Measurements from ENCODE around the gene SDK1.

The SDK1 gene

DNA sequence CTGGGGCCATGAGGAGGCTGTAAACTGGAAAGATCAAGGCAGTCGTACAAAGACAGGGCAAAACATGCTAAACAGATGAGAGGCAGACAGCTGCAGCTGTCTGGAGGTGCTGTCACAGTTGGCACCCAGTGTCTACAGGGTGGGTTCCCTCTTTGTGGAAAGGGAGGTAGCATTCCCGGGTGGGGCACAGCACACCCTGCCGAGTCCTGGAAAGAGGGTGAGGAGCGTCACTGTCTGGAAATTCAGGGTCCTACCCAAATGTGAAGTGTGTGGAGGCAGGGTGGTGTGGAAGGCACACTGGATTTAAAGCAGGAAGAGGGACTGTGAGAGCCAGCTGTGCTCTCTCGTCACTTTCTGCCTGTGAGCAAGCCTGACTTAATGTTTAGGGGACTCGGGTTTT lies 356.2 kb downstream of the SDK1 start:
- no peaks in the 10 kb centered on the region for H3K4me1 ChIP-seq (ENCODE audit: control insufficient read depth in 1 of 2, insufficient read depth in 2 of 2, low read length in 2 of 2)
- H2AFZ ChIP-seq (ENCODE audit: insufficient read depth, low read length, poor library complexity) = no peak overlapping the region
- H2AK5ac ChIP-seq (ENCODE audit: low read length) = no peak overlapping the region
- peaks cover 0 to 5% of the 10 kb centered on the region in 2 experiments for H3K36me3 ChIP-seq (ENCODE audit: control insufficient read depth in 1 of 2, insufficient read depth in 2 of 2, low read length in 2 of 2)
- no peak overlapping the region for H4K91ac ChIP-seq (ENCODE audit: low read depth, low read length)
- no peak overlapping the region for H2BK120ac ChIP-seq (ENCODE audit: insufficient read depth, low read length, poor library complexity)
- H3K4me2 ChIP-seq (ENCODE audit: low read length) = no peak overlapping the region
- no peaks in the 10 kb centered on the region for H3K27me3 ChIP-seq (ENCODE audit: insufficient read depth, low read length)
- no peak overlapping the region for H3K4me3 ChIP-seq (ENCODE audit: low read depth, low read length)
- no peak overlapping the region for H2BK5ac ChIP-seq (ENCODE audit: low read depth, low read length, poor library complexity)
- H3K4ac ChIP-seq (ENCODE audit: low read depth, low read length) = no peak overlapping the region
- H4K8ac ChIP-seq (ENCODE audit: low read depth, low read length) = no peak overlapping the region
- WGBS (ENCODE audit: extremely low coverage, insufficient coverage, insufficient read length) = no CpG with 5 or more reads among the region's 6 CpGs
- H3K18ac ChIP-seq (ENCODE audit: low read length) = no peak overlapping the region
- H3K23ac ChIP-seq (ENCODE audit: low read length) = no peak overlapping the region
- H3K79me2 ChIP-seq (ENCODE audit: control insufficient read depth, insufficient read depth, low read length, poor library complexity) = no peaks in the 10 kb centered on the region
- no peak overlapping the region for H3K27ac ChIP-seq (ENCODE audit: low read depth, low read length)
- H2BK12ac ChIP-seq (ENCODE audit: low read length) = no peak overlapping the region
- H3K79me1 ChIP-seq (ENCODE audit: low read length) = no peaks in the 10 kb centered on the region
- DNase-seq = no peak
- no peak overlapping the region for H3K9ac ChIP-seq (ENCODE audit: low read length)
- H3K14ac ChIP-seq (ENCODE audit: low read length) = no peak overlapping the region
- no peak overlapping the region for H4K12ac ChIP-seq (ENCODE audit: low read depth, low read length)
- no peaks in the 10 kb centered on the region for H3K9me3 ChIP-seq (ENCODE audit: insufficient read depth, low read depth, low read length)

DNA sequence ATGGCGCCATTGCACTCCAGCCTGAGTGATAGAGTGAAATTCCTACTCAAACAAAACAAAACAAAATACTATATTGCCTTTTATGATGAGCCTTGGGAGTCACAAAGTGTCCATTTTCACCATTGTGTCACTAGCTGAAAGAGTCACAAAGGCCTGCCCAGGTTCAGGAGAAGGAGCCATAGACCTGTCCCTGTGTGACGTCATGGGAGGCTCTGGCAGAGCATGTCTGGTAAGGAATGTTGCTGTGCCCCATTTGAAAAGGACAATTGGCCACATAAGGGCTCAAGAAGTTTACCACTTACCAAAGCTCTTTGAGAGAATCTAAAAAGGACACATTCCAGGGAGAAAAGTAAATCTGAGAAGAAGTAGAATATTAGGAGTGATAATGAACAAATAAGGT lies 367.7 kb downstream of the SDK1 start:
- no peak overlapping the region for H4K91ac ChIP-seq (ENCODE audit: low read depth, low read length)
- H3K4me3 ChIP-seq (ENCODE audit: low read depth, low read length) = no peak overlapping the region
- H3K27ac ChIP-seq (ENCODE audit: low read depth, low read length) = no peak overlapping the region
- no peak overlapping the region for H3K4ac ChIP-seq (ENCODE audit: low read depth, low read length)
- no peaks in the 10 kb centered on the region for H3K27me3 ChIP-seq (ENCODE audit: insufficient read depth, low read length)
- H2AK5ac ChIP-seq (ENCODE audit: low read length) = no peak overlapping the region
- no peak for DNase-seq
- H2BK5ac ChIP-seq (ENCODE audit: low read depth, low read length, poor library complexity) = no peak overlapping the region
- peaks cover 0 to 2% of the 10 kb centered on the region in 2 experiments for H3K36me3 ChIP-seq (ENCODE audit: control insufficient read depth in 1 of 2, insufficient read depth in 2 of 2, low read length in 2 of 2)
- H3K9me3 ChIP-seq (ENCODE audit: insufficient read depth, low read depth, low read length) = no peaks in the 10 kb centered on the region
- no peak overlapping the region for H3K9ac ChIP-seq (ENCODE audit: low read length)
- H2AFZ ChIP-seq (ENCODE audit: insufficient read depth, low read length, poor library complexity) = no peak overlapping the region
- H4K8ac ChIP-seq (ENCODE audit: low read depth, low read length) = no peak overlapping the region
- H3K14ac ChIP-seq (ENCODE audit: low read length) = no peak overlapping the region
- H3K79me1 ChIP-seq (ENCODE audit: low read length) = no peaks in the 10 kb centered on the region
- no peaks in the 10 kb centered on the region for H3K79me2 ChIP-seq (ENCODE audit: control insufficient read depth, insufficient read depth, low read length, poor library complexity)
- peaks cover 2% of the 10 kb centered on the region in 2 experiments for H3K4me1 ChIP-seq (ENCODE audit: control insufficient read depth in 1 of 2, insufficient read depth in 2 of 2, low read length in 2 of 2)
- H2BK12ac ChIP-seq (ENCODE audit: low read length) = no peak overlapping the region
- H4K12ac ChIP-seq (ENCODE audit: low read depth, low read length) = no peak overlapping the region
- no peak overlapping the region for H3K23ac ChIP-seq (ENCODE audit: low read length)
- no peak overlapping the region for H3K18ac ChIP-seq (ENCODE audit: low read length)
- WGBS (ENCODE audit: extremely low coverage, insufficient coverage, insufficient read length) = no CpG with 5 or more reads among the region's 2 CpGs
- H3K4me2 ChIP-seq (ENCODE audit: low read length) = no peak overlapping the region
- no peak overlapping the region for H2BK120ac ChIP-seq (ENCODE audit: insufficient read depth, low read length, poor library complexity)

GRCh38 chr7:3670898-3671297 lies 369.8 kb downstream of the SDK1 start:
- Histone ChIP-seq H4K12ac (ENCODE audit: low read depth, low read length) (no peak overlapping the region), H3K79me1 (ENCODE audit: low read length) (no peaks in the 10 kb centered on the region), H2AFZ (ENCODE audit: insufficient read depth, low read length, poor library complexity) (no peak overlapping the region), H2BK120ac (ENCODE audit: insufficient read depth, low read length, poor library complexity) (no peak overlapping the region), H3K9me3 (ENCODE audit: insufficient read depth, low read depth, low read length) (no peaks in the 10 kb centered on the region), H3K23ac (ENCODE audit: low read length) (no peak overlapping the region), H2AK5ac (ENCODE audit: low read length) (no peak overlapping the region), H3K4me1 (ENCODE audit: control insufficient read depth in 1 of 2, insufficient read depth in 2 of 2, low read length in 2 of 2) (peaks cover 2 to 3% of the 10 kb centered on the region in 2 experiments), H3K27ac (ENCODE audit: low read depth, low read length) (no peak overlapping the region), H3K18ac (ENCODE audit: low read length) (no peak overlapping the region), H3K79me2 (ENCODE audit: control insufficient read depth, insufficient read depth, low read length, poor library complexity) (no peaks in the 10 kb centered on the region), H3K36me3 (ENCODE audit: control insufficient read depth in 1 of 2, insufficient read depth in 2 of 2, low read length in 2 of 2) (peaks cover 0 to 2% of the 10 kb centered on the region in 2 experiments), H3K4me2 (ENCODE audit: low read length) (no peak overlapping the region), H3K14ac (ENCODE audit: low read length) (no peak overlapping the region), H3K27me3 (ENCODE audit: insufficient read depth, low read length) (no peaks in the 10 kb centered on the region), H2BK5ac (ENCODE audit: low read depth, low read length, poor library complexity) (no peak overlapping the region), H3K4ac (ENCODE audit: low read depth, low read length) (no peak overlapping the region), H2BK12ac (ENCODE audit: low read length) (no peak overlapping the region), H4K91ac (ENCODE audit: low read depth, low read length) (no peak overlapping the region), H3K9ac (ENCODE audit: low read length) (no peak overlapping the region), H3K4me3 (ENCODE audit: low read depth, low read length) (no peak overlapping the region), H4K8ac (ENCODE audit: low read depth, low read length) (no peak overlapping the region)
- WGBS (ENCODE audit: extremely low coverage, insufficient coverage, insufficient read length) = no CpG with 5 or more reads among the region's 4 CpGs
- DNase-seq = no peak

DNA sequence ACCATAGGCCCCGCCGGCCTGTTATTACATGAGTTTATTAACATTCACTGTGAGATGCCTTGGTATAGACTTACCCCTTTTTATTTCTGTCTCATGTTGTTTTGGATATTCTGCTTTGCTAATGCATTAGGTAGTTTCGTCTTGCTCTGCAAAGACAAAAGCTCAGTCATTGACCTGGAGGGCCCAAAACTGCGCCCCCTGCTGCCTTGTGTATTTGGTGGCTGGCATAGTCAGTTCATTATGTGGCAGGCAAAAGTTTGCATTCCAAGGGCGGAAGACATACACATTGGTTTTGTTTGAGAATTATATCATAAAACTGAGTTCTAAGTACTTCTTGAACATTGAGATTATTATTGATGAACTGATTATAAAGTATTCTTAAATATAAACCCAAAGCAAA lies 372.5 kb downstream of the SDK1 start:
- Histone ChIP-seq H3K4me1 (ENCODE audit: control insufficient read depth in 1 of 2, insufficient read depth in 2 of 2, low read length in 2 of 2) (peaks cover 1 to 2% of the 10 kb centered on the region in 2 experiments), H3K14ac (ENCODE audit: low read length) (no peak overlapping the region), H3K79me2 (ENCODE audit: control insufficient read depth, insufficient read depth, low read length, poor library complexity) (no peaks in the 10 kb centered on the region), H3K9ac (ENCODE audit: low read length) (no peak overlapping the region), H2BK12ac (ENCODE audit: low read length) (no peak overlapping the region), H3K9me3 (ENCODE audit: insufficient read depth, low read depth, low read length) (no peaks in the 10 kb centered on the region), H4K8ac (ENCODE audit: low read depth, low read length) (no peak overlapping the region), H3K18ac (ENCODE audit: low read length) (no peak overlapping the region), H3K4me3 (ENCODE audit: low read depth, low read length) (no peak overlapping the region), H2BK5ac (ENCODE audit: low read depth, low read length, poor library complexity) (no peak overlapping the region), H3K23ac (ENCODE audit: low read length) (no peak overlapping the region), H2AK5ac (ENCODE audit: low read length) (no peak overlapping the region), H4K91ac (ENCODE audit: low read depth, low read length) (no peak overlapping the region), H2AFZ (ENCODE audit: insufficient read depth, low read length, poor library complexity) (no peak overlapping the region), H2BK120ac (ENCODE audit: insufficient read depth, low read length, poor library complexity) (no peak overlapping the region), H3K79me1 (ENCODE audit: low read length) (no peaks in the 10 kb centered on the region), H3K36me3 (ENCODE audit: control insufficient read depth in 1 of 2, insufficient read depth in 2 of 2, low read length in 2 of 2) (peaks cover 0 to 2% of the 10 kb centered on the region in 2 experiments), H3K27me3 (ENCODE audit: insufficient read depth, low read length) (no peaks in the 10 kb centered on the region), H3K4ac (ENCODE audit: low read depth, low read length) (no peak overlapping the region), H3K4me2 (ENCODE audit: low read length) (no peak overlapping the region), H4K12ac (ENCODE audit: low read depth, low read length) (no peak overlapping the region), H3K27ac (ENCODE audit: low read depth, low read length) (no peak overlapping the region)
- WGBS (ENCODE audit: extremely low coverage, insufficient coverage, insufficient read length) = no CpG with 5 or more reads among the region's 5 CpGs
- peak; percentile 34 to 65 for DNase-seq

Measured in trophoblast cell (in vitro differentiated cells and primary cell).